ENCODE measurements around the gene RPH3AL. TPM values are rescaled to one million over a fixed set of nuclear protein-coding genes. Genes with fewer than 3 reads are reported as not detected.

The RPH3AL gene
- total and polyA plus RNA-seq, 2 of the 8 experiments (the other 6 are each of a cell fraction or from before 2014, with no cell fraction given): 5.6 to 5.8 TPM

DNA sequence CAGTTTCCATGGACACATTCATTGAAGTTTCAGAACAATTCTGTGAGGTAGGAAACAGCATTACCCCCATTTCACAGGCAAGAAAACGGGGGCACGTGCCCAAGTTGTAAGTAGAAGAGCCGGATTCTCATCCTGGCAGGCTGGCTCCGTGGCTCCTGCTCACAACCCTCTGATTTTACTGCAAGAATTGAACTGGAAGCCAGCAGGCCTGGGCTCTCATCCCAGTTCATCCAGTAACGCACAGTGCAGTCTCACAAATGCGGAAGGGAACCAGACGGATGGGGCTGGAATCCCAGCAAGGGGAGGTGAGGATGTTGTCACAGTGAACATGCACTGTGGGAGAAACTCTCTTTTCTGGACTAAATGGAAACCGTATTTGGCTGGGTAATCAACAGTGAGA is 130.4 kb downstream of the RPH3AL start:
- H4K8ac ChIP-seq (ENCODE audit: extremely low read depth, insufficient read depth, low read length): no peak overlapping the region; the same call in 1 of the 2 replicates
- no peaks in the 10 kb centered on the region for H4K20me1 ChIP-seq (replicated peaks in 1 of 2; ENCODE audit: control insufficient read depth in 1 of 2, insufficient read depth in 2 of 2, low read length in 2 of 2)
- TF ChIP-seq FOSL1 (IDR thresholded peaks at IDR 0.05; ENCODE audit: insufficient read depth, low read depth, low read length): no peak
- TF ChIP-seq SIN3A (conservative IDR thresholded peaks at IDR 0.05 in 1 of 2, IDR thresholded peaks at IDR 0.05 in 1 of 2; ENCODE audit: low read depth in 1 of 2, low read length in 2 of 2): no peak
- no peak for TF ChIP-seq POU5F1 (IDR thresholded peaks at IDR 0.05; ENCODE audit: low read depth, low read length)
- TF ChIP-seq TCF12 (IDR thresholded peaks at IDR 0.05; ENCODE audit: low read depth, low read length): no peak
- no peak for TF ChIP-seq NRF1 (IDR thresholded peaks at IDR 0.05; ENCODE audit: low read depth, low read length)
- no peak for TF ChIP-seq SIRT6 (IDR thresholded peaks at IDR 0.05; ENCODE audit: low read length)
- no peak for TF ChIP-seq JUN (IDR thresholded peaks at IDR 0.05; ENCODE audit: low read depth, low read length)
- no peak for TF ChIP-seq RAD21 (IDR thresholded peaks at IDR 0.05 in 1 of 2, conservative IDR thresholded peaks at IDR 0.05 in 1 of 2; ENCODE audit: low read depth in 2 of 2, low read length in 2 of 2)
- no peak for TF ChIP-seq BACH1 (IDR thresholded peaks at IDR 0.05; ENCODE audit: low read length)
- no peak for TF ChIP-seq ASH2L (IDR thresholded peaks at IDR 0.05; ENCODE audit: low read length)
- 85% methylated on average over 8 of the region's 8 CpGs; no CpG with 5 or more reads in 1 of the 2 experiments for WGBS, 2 experiments (ENCODE audit: extremely low coverage in 1 of 2, insufficient coverage in 1 of 2, insufficient read length in 1 of 2, insufficient replicate concordance in 2 of 2, low coverage in 1 of 2, low lambda C conversion rate in 2 of 2, missing lambda C conversion rate in 1 of 2)
- no peak overlapping the region for H3K4me2 ChIP-seq (ENCODE audit: insufficient read depth in 1 of 2, low read depth in 2 of 2, low read length in 2 of 2)
- no peak overlapping the region for H3K4me3 ChIP-seq (ENCODE audit: extremely low read depth in 1 of 4, insufficient read depth in 2 of 4, low read depth in 3 of 4, low read length in 4 of 4)
- H3K36me3 ChIP-seq (ENCODE audit: control insufficient read depth in 2 of 4, insufficient read depth in 4 of 4, low read length in 3 of 4): no peaks in the 10 kb centered on the region
- H4K91ac ChIP-seq (replicated peaks; ENCODE audit: insufficient read length, low read length): no peak overlapping the region
- no peaks in the 10 kb centered on the region for H3K79me1 ChIP-seq (ENCODE audit: low read depth, low read length)
- ChIA-PET POLR2A (ENCODE audit: partially characterized antibody) (no interaction called here), CTCF (ENCODE audit: partially characterized antibody) (interaction anchor here (0.7 to 1.7 kb wide), 3 partner anchors 12 to 926 kb away, joined by 3 to 5 read pairs (median 3); no protein-coding TSS in a partner anchor)
- no peak overlapping the region for H3K23ac ChIP-seq (ENCODE audit: insufficient read length)
- no peak overlapping the region for H2AFZ ChIP-seq (ENCODE audit: low read length)
- no peak overlapping the region for H3K9ac ChIP-seq (replicated peaks in 1 of 4; ENCODE audit: extremely low read depth in 1 of 4, low read depth in 3 of 4, low read length in 3 of 4)
- no peak overlapping the region for H4K5ac ChIP-seq (ENCODE audit: insufficient read length, low read depth, low read length)
- H2BK20ac ChIP-seq (ENCODE audit: low read length): no peak overlapping the region
- H3K18ac ChIP-seq (ENCODE audit: extremely low read depth, low read length): no peak overlapping the region
- H2BK12ac ChIP-seq (ENCODE audit: low read depth, low read length): no peak overlapping the region
- H3K23me2 ChIP-seq (ENCODE audit: low read depth, low read length): no peaks in the 10 kb centered on the region
- no peak overlapping the region for H3K4ac ChIP-seq (replicated peaks; ENCODE audit: insufficient read length, low read depth, low read length)
- H3K27ac ChIP-seq (ENCODE audit: low read depth, low read length): no peak overlapping the region
- no peak for FAIRE-seq
- H2BK120ac ChIP-seq (replicated peaks; ENCODE audit: low read depth, low read length): no peak overlapping the region
- no peak overlapping the region for H3K14ac ChIP-seq (ENCODE audit: insufficient read length)
- peaks cover 0 to 3% (median 0%) of the 10 kb centered on the region in 4 experiments; a peak in 2 of 7 replicates for H3K4me1 ChIP-seq (replicated peaks in 1 of 4; ENCODE audit: control insufficient read depth in 3 of 4, insufficient read depth in 4 of 4, low read length in 3 of 4)
- no peaks in the 10 kb centered on the region for H3K9me3 ChIP-seq (ENCODE audit: insufficient read depth in 2 of 2, low read depth in 1 of 2, low read length in 1 of 2)
- no peak overlapping the region for H2BK15ac ChIP-seq (ENCODE audit: low read length)
- no peak overlapping the region for H3K56ac ChIP-seq (replicated peaks; ENCODE audit: insufficient read length, low read depth, low read length)
- DNase-seq (ENCODE audit: low read depth in 1 of 2, low spot score in 2 of 2): no peak
- no peaks in the 10 kb centered on the region for H3K79me2 ChIP-seq (ENCODE audit: control insufficient read depth in 1 of 2, insufficient read depth in 2 of 2, low read length in 2 of 2)
- H2AK5ac ChIP-seq (ENCODE audit: low read depth, low read length): no peak overlapping the region
- H3K27me3 ChIP-seq (replicated peaks in 1 of 4; ENCODE audit: control insufficient read depth in 3 of 4, extremely low read depth in 1 of 4, insufficient read depth in 3 of 4, low read length in 3 of 4): no peaks in the 10 kb centered on the region
- no peak overlapping the region for H2BK5ac ChIP-seq (ENCODE audit: low read depth, low read length)

All from H1 (cell line).